Measurements from ENCODE around the gene NPBWR2. TPM values are rescaled to one million over a fixed set of nuclear protein-coding genes. Genes with fewer than 3 reads are reported as not detected.

Gene NPBWR2
- total RNA-seq, 4 donors from 2014 or later = not detected

DNA sequence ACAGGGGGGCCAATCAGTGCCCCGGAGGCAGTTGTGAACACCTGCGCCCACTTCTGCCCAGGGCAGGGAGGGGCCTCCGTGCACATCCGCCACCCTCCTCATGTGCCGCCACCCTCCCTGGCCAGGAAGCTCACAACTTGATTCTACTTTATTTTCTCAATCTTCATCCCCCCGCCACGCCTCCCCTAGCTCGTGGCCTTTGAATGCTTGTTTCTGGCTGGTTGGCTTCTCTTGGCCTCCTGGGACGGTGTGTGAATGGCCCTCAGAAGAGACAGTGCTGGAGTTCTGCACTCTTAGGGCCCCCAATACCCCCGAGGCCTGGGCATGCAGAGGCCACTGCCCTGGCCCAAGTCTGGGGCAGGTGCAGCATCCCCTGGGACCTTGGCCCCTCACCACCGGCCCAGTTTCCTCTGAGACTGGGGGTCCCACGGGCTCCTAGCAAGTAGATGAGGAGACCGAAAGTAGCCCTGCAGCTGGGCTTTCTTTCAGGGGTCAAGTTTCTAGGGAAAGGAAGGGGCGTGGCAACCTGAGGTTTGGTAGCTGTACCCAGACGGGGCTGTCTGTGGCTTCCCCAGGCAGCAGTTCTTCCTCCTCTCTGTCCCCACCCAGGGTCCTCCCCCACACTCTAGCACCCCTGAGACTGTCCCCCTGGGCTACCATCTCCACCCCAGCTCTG lies 29.4 kb downstream of the NPBWR2 start:
- TF ChIP-seq, protein P1, sequence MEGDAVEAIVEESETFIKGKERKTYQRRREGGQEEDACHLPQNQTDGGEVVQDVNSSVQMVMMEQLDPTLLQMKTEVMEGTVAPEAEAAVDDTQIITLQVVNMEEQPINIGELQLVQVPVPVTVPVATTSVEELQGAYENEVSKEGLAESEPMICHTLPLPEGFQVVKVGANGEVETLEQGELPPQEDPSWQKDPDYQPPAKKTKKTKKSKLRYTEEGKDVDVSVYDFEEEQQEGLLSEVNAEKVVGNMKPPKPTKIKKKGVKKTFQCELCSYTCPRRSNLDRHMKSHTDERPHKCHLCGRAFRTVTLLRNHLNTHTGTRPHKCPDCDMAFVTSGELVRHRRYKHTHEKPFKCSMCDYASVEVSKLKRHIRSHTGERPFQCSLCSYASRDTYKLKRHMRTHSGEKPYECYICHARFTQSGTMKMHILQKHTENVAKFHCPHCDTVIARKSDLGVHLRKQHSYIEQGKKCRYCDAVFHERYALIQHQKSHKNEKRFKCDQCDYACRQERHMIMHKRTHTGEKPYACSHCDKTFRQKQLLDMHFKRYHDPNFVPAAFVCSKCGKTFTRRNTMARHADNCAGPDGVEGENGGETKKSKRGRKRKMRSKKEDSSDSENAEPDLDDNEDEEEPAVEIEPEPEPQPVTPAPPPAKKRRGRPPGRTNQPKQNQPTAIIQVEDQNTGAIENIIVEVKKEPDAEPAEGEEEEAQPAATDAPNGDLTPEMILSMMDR (IDR thresholded peaks at IDR 0.05) = no peak
- TF ChIP-seq POLR2A (IDR thresholded peaks at IDR 0.05) = no peak
- H3K4me3 ChIP-seq (ENCODE audit: low read depth, poor library complexity, severe bottlenecking) = no peak overlapping the region
- WGBS, 2 donors = 35 to 46% methylated on average over 15 of the region's 15 CpGs
- intact Hi-C loops (cut with DNase I; ENCODE audit: low total_unique reads) = no loop called here
- no peak for DNase-seq (ENCODE audit: low spot score in 2 of 2)

DNA sequence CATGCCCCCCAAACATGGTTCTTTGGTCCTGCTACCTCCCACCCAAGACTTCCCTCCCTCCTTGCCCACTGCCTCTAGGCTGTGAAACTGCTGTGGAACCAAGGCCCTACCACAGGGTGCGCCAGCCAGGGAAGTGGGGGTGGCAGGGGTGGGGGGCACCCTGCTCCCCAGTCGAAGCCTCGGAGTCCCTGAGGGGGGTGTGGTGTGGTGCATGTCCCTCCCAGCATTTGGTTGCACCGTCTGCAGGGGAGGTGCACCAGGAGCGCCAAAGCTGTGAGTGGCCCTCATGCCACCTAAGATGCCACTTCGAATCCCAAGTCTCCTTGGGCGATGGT lies 29.9 kb downstream of the NPBWR2 start:
- no peak for TF ChIP-seq POLR2A (IDR thresholded peaks at IDR 0.05)
- TF ChIP-seq, protein P1 (IDR thresholded peaks at IDR 0.05) = no peak
- 52 to 67% methylated on average over 5 to 7 of the region's 7 CpGs for WGBS, 2 donors
- no peak for DNase-seq (ENCODE audit: low spot score in 2 of 2)
- intact Hi-C loops (cut with DNase I; ENCODE audit: low total_unique reads) = no loop called here
- H3K4me3 ChIP-seq (ENCODE audit: low read depth, poor library complexity, severe bottlenecking) = no peak overlapping the region

DNA sequence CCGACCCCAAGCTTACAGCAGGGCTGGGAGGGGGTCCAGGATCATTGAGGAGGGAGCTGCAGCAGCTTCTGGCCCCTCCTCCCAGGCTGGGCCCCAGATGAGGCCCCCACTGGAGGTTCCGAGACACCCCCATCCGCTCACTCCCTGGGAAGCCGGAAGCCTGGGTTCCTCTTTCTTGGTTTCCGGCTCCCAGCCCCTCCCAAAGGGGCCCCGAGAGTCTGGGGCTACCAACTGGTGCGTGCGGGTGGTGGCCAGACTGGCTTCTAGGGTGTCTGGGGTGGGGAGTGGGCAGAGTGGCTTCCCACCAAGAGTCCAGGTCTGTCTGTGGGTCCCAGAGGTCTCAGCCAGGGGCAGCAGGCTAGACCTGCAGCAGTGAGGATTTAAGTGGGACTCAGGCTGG lies 30.3 kb downstream of the NPBWR2 start:
- no peak overlapping the region for H3K4me3 ChIP-seq (ENCODE audit: low read depth, poor library complexity, severe bottlenecking)
- 83 to 95% methylated on average over 3 to 8 of the region's 8 CpGs for WGBS, 2 donors
- DNase-seq (ENCODE audit: low spot score in 2 of 2) = no peak
- intact Hi-C loops (cut with DNase I; ENCODE audit: low total_unique reads) = no loop called here
- TF ChIP-seq, protein P1 (IDR thresholded peaks at IDR 0.05) = no peak
- no peak for TF ChIP-seq POLR2A (IDR thresholded peaks at IDR 0.05)

DNA sequence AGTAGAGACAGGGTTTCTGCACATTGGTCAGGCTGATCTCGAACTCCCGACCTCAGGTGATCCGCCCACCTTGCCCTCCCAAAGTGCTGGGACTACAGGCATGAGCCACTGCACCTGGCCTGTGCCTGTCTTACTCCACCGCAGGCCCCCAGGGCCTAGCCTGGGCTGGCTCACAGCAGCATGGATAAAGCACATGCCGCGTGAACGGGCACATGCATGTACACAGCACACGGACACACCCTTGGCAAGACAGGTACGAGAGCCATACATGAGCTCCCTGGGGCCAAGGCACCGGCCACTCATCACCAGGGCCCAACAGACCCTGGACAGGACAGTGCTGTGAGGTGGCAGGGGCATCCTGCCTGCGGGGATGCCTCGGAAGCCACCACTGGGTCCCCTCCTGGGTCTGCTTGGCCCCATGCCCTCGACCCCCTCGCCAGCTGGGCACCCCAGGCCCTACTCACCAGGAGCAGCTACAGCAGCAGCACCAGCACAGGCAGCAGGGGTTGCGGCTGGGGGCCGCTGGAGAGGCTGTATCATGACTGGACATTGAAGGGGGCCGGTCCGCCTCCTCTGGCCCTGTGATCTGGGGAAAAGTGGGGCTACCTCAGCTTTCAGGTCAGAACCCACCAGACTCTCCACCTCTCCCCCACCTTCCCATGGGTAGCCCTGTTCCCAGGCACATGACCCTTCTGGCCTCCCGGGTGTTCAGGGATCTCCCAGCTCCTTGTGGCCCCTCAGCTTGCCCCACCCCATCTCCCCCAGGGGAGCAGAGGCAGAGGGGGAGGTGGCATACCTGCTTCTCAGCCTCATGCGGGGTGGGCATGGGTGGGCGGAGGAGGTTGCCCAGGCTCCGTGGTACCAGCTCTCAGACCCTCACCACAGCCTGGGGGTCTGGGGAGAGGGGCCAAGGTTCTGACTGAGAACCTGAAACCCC lies 31.0 kb downstream of the NPBWR2 start:
- no peak for DNase-seq (ENCODE audit: low spot score in 2 of 2)
- no peak for TF ChIP-seq POLR2A (IDR thresholded peaks at IDR 0.05)
- TF ChIP-seq, protein P1 (IDR thresholded peaks at IDR 0.05) = no peak
- intact Hi-C loops (cut with DNase I; ENCODE audit: low total_unique reads) = no loop called here
- WGBS, 2 donors = 70 to 73% methylated on average over 15 to 16 of the region's 22 CpGs
- no peak overlapping the region for H3K4me3 ChIP-seq (ENCODE audit: low read depth, poor library complexity, severe bottlenecking)

DNA sequence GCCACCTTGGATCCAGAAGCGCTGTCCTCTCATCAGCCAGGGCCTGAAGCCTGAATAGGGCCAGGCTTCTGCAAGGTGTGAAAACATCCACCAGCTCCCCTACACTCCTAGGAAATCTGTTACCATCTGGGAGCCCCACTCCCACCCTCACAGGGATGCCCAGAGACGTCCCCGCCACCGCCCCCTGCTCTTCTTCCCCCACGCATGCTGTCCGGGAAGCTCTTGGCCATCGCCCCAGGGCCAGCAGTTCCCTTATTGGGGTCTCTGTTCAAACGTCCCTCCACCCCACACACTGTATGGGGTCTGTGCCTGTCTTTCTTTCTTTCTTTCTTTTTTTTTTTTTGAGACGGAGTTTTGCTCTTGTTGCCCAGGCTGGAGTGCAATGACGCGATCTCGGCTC lies 31.8 kb downstream of the NPBWR2 start:
- intact Hi-C loops (cut with DNase I; ENCODE audit: low total_unique reads) = no loop called here
- TF ChIP-seq POLR2A (IDR thresholded peaks at IDR 0.05) = no peak
- TF ChIP-seq, protein P1 (IDR thresholded peaks at IDR 0.05) = no peak
- DNase-seq (ENCODE audit: low spot score in 2 of 2) = no peak
- 90 to 92% methylated on average over 12 of the region's 12 CpGs for WGBS, 2 donors
- no peak overlapping the region for H3K4me3 ChIP-seq (ENCODE audit: low read depth, poor library complexity, severe bottlenecking)

Measured in lower leg skin (tissue), 4 donors.